ENCODE data around the gene RNASE9.

The RNASE9 gene

DNA sequence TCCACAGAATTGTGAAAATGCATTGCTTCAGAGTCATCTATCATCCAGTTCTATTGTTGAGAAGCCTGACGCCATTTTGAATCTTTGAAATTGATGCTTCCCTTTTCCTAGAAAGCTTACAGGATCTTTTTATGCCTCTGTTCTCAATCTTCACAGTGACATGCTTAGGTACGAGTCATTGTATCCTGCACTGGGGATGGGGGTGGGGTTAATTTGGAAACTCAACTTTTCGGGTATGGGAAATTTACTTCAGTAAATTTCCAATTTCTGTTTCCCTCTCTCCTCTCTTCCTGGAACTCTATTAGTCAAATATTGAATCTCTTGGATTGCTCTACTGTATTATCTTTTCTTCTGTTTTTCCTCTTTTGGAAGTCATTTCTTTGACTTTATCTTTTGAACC, 31.0 kb downstream of the RNASE9 start:
- no peak overlapping the region for H3K4me3 ChIP-seq (ENCODE audit: low read depth, low read length)
- ChIA-PET CTCF (interaction anchor here (0.6 to 3.0 kb wide), 12 partner anchors 17 to 288 kb away, joined by 3 to 18 read pairs (median 3); partner anchors contain the start of gene APEX1), POLR2A (no interaction called here)

DNA sequence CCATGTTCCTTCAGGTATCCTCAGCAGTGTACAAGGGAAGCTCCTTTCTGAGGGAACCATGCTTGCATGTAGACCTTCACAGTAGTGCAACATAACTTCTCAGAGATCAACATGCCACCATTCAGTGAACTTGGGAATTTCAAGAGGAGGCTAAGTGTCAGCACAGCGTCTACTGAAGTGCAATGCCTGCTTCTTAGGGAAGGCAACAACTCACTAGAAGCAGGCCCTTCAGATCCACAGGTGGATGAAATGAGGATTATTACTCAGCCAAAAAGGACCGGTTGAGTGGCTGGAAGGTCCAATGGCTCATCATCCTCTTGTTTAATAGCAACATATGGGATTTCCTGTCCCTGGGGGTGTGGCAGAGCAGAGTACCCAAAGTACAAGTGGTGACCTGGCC, 36.8 kb downstream of the RNASE9 start:
- TF ChIP-seq ZNF133 (tag by site-specific recombination; IDR thresholded peaks at IDR 0.05) = 0 out of 2 replicates have a peak, but pooled peaks have one; percentile 21
- TF ChIP-seq, protein P1, sequence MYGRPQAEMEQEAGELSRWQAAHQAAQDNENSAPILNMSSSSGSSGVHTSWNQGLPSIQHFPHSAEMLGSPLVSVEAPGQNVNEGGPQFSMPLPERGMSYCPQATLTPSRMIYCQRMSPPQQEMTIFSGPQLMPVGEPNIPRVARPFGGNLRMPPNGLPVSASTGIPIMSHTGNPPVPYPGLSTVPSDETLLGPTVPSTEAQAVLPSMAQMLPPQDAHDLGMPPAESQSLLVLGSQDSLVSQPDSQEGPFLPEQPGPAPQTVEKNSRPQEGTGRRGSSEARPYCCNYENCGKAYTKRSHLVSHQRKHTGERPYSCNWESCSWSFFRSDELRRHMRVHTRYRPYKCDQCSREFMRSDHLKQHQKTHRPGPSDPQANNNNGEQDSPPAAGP (tag by site-specific recombination; IDR thresholded peaks at IDR 0.05) = no peak
- ChIA-PET CTCF (interaction anchor here (1.0 kb wide), 1 partner anchor 9 kb away, joined by 3 read pairs; no protein-coding TSS in a partner anchor), POLR2A (no interaction called here)
- H3K4me3 ChIP-seq (ENCODE audit: low read depth, low read length) = no peak overlapping the region
- H3K27ac ChIP-seq (ENCODE audit: extremely low read depth, low read depth, low read length) = no peak overlapping the region
- H3K4me1 ChIP-seq (ENCODE audit: control insufficient read depth, insufficient read depth, low read length) = no peaks in the 10 kb centered on the region
- no peaks in the 10 kb centered on the region for H3K9me3 ChIP-seq (ENCODE audit: control insufficient read depth, insufficient read depth, low read depth, low read length)
- H3K36me3 ChIP-seq (ENCODE audit: control insufficient read depth in 2 of 2, insufficient read depth in 1 of 2, low read length in 2 of 2) = no peaks in the 10 kb centered on the region

More for the DNA sequence above, 31.0 kb downstream of the RNASE9 start:
- TF ChIP-seq ZNF239 (tag by site-specific recombination; IDR thresholded peaks at IDR 0.05) = no peak
- TF ChIP-seq, protein P2, sequence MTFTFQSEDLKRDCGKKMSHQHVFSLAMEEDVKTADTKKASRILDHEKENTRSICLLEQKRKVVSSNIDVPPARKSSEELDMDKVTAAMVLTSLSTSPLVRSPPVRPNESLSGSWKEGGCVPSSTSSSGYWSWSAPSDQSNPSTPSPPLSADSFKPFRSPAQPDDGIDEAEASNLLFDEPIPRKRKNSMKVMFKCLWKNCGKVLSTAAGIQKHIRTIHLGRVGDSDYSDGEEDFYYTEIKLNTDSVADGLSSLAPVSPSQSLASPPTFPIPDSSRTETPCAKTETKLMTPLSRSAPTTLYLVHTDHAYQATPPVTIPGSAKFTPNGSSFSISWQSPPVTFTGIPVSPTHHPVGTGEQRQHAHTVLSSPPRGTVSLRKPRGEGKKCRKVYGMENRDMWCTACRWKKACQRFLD (tag by site-specific recombination; IDR thresholded peaks at IDR 0.05) = no peak
- TF ChIP-seq, protein P3, sequence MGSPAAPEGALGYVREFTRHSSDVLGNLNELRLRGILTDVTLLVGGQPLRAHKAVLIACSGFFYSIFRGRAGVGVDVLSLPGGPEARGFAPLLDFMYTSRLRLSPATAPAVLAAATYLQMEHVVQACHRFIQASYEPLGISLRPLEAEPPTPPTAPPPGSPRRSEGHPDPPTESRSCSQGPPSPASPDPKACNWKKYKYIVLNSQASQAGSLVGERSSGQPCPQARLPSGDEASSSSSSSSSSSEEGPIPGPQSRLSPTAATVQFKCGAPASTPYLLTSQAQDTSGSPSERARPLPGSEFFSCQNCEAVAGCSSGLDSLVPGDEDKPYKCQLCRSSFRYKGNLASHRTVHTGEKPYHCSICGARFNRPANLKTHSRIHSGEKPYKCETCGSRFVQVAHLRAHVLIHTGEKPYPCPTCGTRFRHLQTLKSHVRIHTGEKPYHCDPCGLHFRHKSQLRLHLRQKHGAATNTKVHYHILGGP (tag by site-specific recombination; IDR thresholded peaks at IDR 0.05) = peak; percentile 38; the same call in 1 of the 2 replicates
- H3K36me3 ChIP-seq (ENCODE audit: control insufficient read depth in 2 of 2, insufficient read depth in 1 of 2, low read length in 2 of 2) = no peaks in the 10 kb centered on the region
- H3K9me3 ChIP-seq (ENCODE audit: control insufficient read depth, insufficient read depth, low read depth, low read length) = no peaks in the 10 kb centered on the region
- no peaks in the 10 kb centered on the region for H3K4me1 ChIP-seq (ENCODE audit: control insufficient read depth, insufficient read depth, low read length)
- H3K27ac ChIP-seq (ENCODE audit: extremely low read depth, low read depth, low read length) = no peak overlapping the region

DNA sequence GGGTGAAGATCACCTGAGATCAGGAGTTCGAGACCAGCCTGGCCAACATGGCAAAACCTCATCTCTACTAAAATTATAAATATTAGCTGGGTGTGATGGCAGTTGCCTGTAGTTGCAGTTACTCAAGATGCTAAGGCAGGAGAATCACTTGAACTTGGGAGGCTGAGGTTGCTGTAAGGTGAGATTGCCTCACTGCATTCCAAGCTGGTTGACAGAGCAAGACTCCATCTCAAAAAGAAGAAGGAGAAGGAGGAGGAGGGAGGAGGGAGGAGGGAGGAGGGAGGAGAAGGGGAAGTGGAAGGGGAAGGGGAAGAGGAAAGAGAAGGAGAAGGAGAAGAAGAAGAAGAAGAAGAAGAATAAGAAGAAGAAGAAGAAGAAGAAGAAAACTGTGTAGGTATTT, 38.5 kb downstream of the RNASE9 start:
- Histone ChIP-seq H3K27ac (ENCODE audit: extremely low read depth, low read depth, low read length) (no peak overlapping the region), H3K4me3 (ENCODE audit: low read depth, low read length) (no peak overlapping the region), H3K4me1 (ENCODE audit: control insufficient read depth, insufficient read depth, low read length) (no peaks in the 10 kb centered on the region), H3K9me3 (ENCODE audit: control insufficient read depth, insufficient read depth, low read depth, low read length) (no peaks in the 10 kb centered on the region), H3K36me3 (ENCODE audit: control insufficient read depth in 2 of 2, insufficient read depth in 1 of 2, low read length in 2 of 2) (no peaks in the 10 kb centered on the region)
- TF ChIP-seq PRDM1 (tag by site-specific recombination; IDR thresholded peaks at IDR 0.05) (no peak), HOXA7 (CRISPR knock-in tag; IDR thresholded peaks at IDR 0.05; ENCODE audit: borderline replicate concordance) (no peak), ZNF10 (tag by site-specific recombination; IDR thresholded peaks at IDR 0.05) (no peak), KLF8 (tag by site-specific recombination; IDR thresholded peaks at IDR 0.05) (no peak), ZNF777 (tag by site-specific recombination; IDR thresholded peaks at IDR 0.05; ENCODE audit: borderline replicate concordance) (no peak), ZNF221 (tag by site-specific recombination; IDR thresholded peaks at IDR 0.05; ENCODE audit: borderline replicate concordance) (no peak)
- TF ChIP-seq, protein P4, sequence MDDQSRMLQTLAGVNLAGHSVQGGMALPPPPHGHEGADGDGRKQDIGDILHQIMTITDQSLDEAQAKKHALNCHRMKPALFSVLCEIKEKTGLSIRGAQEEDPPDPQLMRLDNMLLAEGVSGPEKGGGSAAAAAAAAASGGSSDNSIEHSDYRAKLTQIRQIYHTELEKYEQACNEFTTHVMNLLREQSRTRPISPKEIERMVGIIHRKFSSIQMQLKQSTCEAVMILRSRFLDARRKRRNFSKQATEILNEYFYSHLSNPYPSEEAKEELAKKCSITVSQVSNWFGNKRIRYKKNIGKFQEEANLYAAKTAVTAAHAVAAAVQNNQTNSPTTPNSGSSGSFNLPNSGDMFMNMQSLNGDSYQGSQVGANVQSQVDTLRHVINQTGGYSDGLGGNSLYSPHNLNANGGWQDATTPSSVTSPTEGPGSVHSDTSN (CRISPR knock-in tag; IDR thresholded peaks at IDR 0.05) = no peak
- ChIA-PET POLR2A (no interaction called here), CTCF (interaction anchor here (0.6 kb wide), 1 partner anchor 8 kb away, joined by 4 read pairs; no protein-coding TSS in a partner anchor)

DNA sequence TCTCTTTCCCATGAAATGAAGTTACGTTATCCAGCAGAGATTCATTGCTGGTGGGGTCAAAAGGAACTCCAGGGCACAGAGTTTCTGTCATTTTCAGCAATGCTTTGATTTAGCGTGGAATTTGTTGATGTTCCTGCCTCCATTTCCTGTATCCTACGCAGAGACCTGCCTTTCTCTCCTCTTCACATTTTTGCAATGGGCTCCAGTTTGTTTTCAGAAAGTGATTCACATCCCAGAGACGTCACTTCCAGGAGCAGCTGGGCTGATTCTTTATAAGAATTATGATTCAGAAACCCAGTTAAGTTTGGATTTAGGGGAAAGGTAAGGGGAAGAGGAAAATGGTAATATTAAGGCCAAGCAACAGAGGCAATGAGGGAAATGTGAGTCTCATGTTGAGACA, 43.9 kb downstream of the RNASE9 start:
- ChIA-PET POLR2A (no interaction called here), CTCF (interaction anchor here (2.7 kb wide), 1 partner anchor 14 kb away, joined by 8 read pairs; no protein-coding TSS in a partner anchor)
- Histone ChIP-seq H3K36me3 (ENCODE audit: control insufficient read depth in 2 of 2, insufficient read depth in 1 of 2, low read length in 2 of 2) (no peaks in the 10 kb centered on the region), H3K4me3 (ENCODE audit: low read depth, low read length) (no peak overlapping the region), H3K27ac (ENCODE audit: extremely low read depth, low read depth, low read length) (no peak overlapping the region), H3K4me1 (ENCODE audit: control insufficient read depth, insufficient read depth, low read length) (no peaks in the 10 kb centered on the region), H3K9me3 (ENCODE audit: control insufficient read depth, insufficient read depth, low read depth, low read length) (no peaks in the 10 kb centered on the region)
- TF ChIP-seq ZNF843 (tag by site-specific recombination; IDR thresholded peaks at IDR 0.05) (no peak), ZNF549 (tag by site-specific recombination; IDR thresholded peaks at IDR 0.05) (no peak), YY2 (tag by site-specific recombination; IDR thresholded peaks at IDR 0.05) (no peak), ZNF48 (tag by site-specific recombination; IDR thresholded peaks at IDR 0.05) (no peak), ZFP37 (tag by site-specific recombination; IDR thresholded peaks at IDR 0.05) (no peak), ZNF23 (tag by site-specific recombination; IDR thresholded peaks at IDR 0.05; ENCODE audit: borderline replicate concordance) (no peak), ZFP3 (tag by site-specific recombination; IDR thresholded peaks at IDR 0.05; ENCODE audit: low read depth) (no peak), ZBTB17 (tag by site-specific recombination; IDR thresholded peaks at IDR 0.05) (no peak)
- TF ChIP-seq, protein P5, sequence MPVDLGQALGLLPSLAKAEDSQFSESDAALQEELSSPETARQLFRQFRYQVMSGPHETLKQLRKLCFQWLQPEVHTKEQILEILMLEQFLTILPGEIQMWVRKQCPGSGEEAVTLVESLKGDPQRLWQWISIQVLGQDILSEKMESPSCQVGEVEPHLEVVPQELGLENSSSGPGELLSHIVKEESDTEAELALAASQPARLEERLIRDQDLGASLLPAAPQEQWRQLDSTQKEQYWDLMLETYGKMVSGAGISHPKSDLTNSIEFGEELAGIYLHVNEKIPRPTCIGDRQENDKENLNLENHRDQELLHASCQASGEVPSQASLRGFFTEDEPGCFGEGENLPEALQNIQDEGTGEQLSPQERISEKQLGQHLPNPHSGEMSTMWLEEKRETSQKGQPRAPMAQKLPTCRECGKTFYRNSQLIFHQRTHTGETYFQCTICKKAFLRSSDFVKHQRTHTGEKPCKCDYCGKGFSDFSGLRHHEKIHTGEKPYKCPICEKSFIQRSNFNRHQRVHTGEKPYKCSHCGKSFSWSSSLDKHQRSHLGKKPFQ (tag by site-specific recombination; IDR thresholded peaks at IDR 0.05) = no peak
- TF ChIP-seq, protein P4 (CRISPR knock-in tag; IDR thresholded peaks at IDR 0.05) = no peak

Measured in HEK293 (cell line).